NCI-H510A treated with DMSO at 0.1 percent for 48 hours (cell line): ENCODE results near the gene YEATS2.
A peak's percentile ranks its signal among the peaks of the same experiment; 100 is the strongest.
"Not testable (repeated sequence)": the region's sequence is repeated elsewhere in the genome, so short reads cannot be mapped to it uniquely, and the experiment has no call there.

ENCODE experiments used
- DNase-seq: peaks from one replicate; lab custom pipeline; 2025; lab: John Stamatoyannopoulos, UW

Gene YEATS2

GRCh38 chr3:183777016-183777618, 79.5 kb downstream of the YEATS2 start:
- no peak for DNase-seq

DNA sequence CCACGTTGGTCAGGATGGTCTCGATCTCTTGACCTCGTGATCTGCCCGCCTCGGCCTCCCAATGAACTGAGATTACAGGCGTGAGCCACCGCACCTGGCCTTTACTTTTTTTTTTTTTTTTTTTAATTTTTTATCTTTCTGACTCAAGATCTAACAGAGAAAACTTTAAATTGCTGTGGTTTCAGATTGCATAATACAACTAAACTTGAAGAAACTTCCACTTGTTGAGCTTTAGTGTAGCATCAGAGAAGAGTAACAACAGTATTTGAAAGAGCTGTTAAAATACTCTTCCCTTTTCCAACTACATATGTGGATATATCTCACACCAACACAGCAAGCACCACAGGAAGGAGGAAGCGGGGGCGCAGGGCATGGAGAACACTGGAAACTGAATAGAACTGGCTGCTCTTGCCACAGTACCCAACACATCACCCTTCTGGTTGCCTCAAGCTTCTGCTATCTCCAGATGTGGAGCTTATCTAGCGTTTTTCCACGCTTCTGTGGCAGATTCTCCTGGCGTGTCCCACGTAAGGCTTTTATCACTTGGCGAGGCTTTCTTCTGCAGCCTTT, 82.4 kb downstream of the YEATS2 start:
- no peak for DNase-seq

- no peak for DNase-seq
Observed at GRCh38 chr3:183781246-183781645, 83.6 kb downstream of the YEATS2 start.

DNA sequence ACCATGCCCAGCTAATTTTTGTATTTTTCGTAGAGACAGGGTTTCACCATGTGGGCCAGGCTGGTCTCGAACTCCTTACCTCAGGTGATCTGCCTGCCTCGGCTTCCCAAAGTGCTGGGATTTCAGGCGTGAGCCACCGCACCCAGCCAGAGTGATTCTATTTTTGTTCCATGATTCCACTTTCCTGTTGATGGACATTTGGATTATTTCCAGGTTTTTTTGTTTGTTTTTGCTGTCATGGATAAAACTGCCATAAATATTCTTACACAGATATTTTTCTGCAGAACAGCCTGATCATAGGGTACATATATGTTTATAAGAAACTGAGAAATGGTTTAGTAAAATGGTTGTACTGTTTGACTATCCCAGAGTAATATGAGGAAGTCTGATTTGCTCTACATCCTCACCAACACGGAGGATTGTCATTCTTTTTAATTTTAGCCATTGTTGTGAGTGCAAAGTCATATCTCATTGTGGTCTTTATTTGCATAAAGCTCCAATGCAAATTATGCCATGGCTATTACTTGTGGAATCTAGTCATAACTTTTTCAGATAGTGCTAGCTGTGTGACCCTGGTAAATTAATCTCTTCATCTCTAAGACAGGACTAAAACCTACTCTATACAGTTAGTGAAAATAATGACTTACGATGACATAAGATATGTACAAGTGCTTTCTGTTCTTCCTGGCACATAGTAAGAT, 85.1 kb downstream of the YEATS2 start:
- no peak for DNase-seq

GRCh38 chr3:183784503-183784902, 86.9 kb downstream of the YEATS2 start:
- not testable (repeated sequence) for DNase-seq

DNA sequence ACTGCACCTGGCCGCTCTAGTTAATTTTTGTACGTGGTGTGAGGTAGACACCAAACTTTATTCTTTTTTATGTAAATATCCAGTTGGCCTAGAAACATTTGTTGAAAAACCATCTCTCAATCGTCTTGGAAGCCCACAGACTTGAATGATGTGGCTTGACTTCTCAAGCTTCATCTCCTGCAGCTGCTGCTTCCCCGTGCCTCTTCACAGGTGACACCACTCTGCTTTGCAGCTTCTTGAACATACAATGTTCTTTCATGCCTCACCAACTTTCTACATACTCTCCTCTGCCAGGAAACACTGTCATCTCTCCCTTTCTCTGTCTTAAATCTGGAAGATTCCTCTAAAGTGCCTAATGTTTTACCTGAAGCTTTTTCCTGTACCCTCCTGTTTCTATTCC, 92.2 kb downstream of the YEATS2 start:
- DNase-seq, result no peak

DNA sequence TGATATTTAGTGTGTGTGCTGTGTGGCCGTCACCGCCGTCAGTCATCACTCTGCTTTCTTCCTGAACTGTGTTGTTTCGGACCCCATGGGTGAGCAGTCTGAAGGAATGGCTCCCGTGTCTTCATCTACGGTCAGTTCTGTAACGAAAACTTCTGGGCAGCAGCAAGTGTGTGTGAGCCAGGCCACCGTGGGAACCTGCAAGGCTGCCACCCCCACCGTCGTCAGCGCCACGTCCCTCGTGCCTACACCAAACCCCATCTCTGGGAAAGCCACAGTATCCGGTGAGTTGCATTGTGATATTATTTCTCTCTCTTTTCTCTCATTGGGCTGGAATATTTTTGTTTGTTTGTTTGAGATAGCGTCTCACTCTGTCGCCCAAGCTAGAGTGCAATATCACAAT, 93.1 kb downstream of the YEATS2 start:
- DNase-seq, result no peak

- no peak for DNase-seq
Observed at GRCh38 chr3:183792976-183793375, 95.4 kb downstream of the YEATS2 start.

DNA sequence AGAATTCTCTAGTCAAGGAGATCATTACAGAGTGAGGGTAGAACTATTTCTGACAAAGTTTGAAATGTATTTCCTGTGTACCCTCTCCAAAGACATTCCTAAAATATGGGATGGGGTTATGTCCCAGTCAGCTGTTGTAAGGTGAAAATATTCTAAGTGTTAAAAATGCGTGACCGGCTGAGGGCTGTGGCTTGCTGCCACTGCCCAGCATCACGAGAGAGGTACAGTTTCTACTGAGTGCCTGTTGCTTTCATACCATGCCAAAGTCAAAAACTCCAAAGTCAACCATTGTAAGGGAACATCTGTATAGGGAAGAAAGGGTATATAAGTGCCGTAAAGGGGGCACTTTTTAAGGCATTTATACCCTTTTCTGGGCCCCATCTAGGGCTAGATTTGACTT, 96.9 kb downstream of the YEATS2 start:
- no peak for DNase-seq

- DNase-seq, result no peak
Observed at GRCh38 chr3:183796372-183796771, 98.8 kb downstream of the YEATS2 start.

- DNase-seq, result no peak
Observed at GRCh38 chr3:183797996-183798395, 100.4 kb downstream of the YEATS2 start.

GRCh38 chr3:183799461-183799860, 101.9 kb downstream of the YEATS2 start:
- DNase-seq, result no peak

GRCh38 chr3:183800243-183800863, 102.8 kb downstream of the YEATS2 start:
- DNase-seq, result no peak

GRCh38 chr3:183801601-183802000, 104.0 kb downstream of the YEATS2 start:
- DNase-seq, result no peak

DNA sequence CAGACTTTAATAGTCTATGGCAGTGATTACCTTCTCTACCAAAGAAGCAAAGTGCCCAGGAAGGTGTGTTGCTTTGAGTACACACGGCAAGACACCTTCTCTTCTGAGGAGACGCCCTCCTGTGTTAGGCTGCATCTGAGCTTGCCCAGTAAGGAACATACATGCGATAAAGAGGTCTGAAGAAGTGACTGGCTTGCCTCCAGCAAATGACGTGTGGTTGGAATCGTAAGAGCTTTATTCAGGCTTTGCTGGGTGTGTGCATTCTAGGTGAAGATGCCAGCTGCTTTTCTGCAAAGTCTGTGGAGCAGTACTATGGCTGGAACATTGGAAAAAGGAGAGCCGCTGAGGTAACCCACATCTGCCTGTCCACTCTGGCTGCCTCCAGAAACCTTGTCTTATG, 105.4 kb downstream of the YEATS2 start:
- DNase-seq, result no peak

GRCh38 chr3:183807209-183807728, 109.7 kb downstream of the YEATS2 start:
- DNase-seq, result peak; percentile 96

- no peak for DNase-seq
Observed at GRCh38 chr3:183807881-183808280, 110.3 kb downstream of the YEATS2 start.

- no peak for DNase-seq
Observed at GRCh38 chr3:183808355-183808754, 110.8 kb downstream of the YEATS2 start.

GRCh38 chr3:183809270-183809669, 111.7 kb downstream of the YEATS2 start:
- DNase-seq, result peak; percentile 89

DNA sequence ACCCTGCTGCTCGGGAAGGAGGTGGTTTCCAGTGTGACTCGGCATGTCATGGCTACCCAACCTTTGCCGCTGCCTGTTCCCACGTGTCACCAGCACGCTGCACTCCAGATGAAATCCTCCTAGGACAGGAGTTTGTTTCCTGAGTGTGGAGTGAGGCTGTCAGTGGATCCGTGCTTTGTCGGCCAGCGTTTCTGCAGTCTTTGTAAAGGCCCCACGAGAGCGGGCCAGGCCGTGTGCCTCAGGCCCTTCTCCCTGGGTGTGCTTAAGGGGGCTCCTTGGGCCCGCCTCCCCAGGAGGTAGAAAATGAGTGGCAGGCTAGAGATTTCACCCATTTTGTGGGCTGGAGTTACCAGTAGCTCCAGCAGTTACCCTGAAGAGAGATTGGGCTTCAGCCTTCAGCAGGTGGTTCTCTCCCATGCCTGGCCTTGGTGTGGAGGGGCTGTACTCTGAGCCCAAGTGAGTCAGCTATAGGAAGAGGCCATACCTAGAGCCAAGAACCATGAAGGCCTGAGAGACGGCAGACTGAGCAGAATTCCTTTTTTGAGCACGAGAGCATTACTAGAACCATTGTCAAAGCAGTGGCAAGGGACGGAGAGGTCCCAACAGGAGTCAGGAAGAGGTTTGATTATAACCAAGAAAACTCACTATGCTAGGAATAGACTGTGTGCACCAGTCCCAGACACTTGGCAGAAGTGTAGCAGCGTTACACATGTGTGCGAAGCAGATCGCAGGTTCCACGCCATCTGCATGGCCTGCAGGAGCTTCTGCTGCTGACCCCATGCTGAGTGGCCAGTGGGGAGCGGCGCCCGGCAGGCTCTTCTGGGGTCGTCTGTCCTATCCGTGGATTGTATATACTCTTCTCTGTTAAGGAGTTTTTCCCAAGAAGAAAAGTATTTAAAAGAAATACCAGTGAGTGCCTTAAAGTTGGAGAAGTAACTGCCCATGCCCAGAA, 113.3 kb downstream of the YEATS2 start:
- DNase-seq, result no peak

DNA sequence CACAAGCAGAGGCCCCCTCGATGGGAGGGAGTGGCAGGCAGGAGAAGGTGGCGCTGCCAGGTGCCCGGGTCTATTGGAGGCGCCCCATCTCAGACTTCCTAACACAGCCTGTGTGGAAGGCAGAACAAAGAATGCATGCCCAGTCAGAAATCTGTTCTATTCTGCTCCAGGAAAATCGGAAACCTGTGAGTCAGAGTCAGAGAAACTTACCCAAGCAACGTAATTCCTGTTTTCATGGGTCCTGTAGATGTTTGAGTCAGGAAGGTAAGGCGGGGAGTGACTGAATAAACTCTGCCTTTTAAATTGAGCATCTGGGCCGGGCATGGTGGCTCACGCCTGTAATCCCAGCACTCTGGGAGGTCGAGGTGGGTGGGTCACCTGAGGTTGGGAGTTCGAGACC, 114.0 kb downstream of the YEATS2 start:
- DNase-seq, result no peak
